ENCODE data around the gene SEPTIN1. TPM values are rescaled to one million over a fixed set of nuclear protein-coding genes. Genes with fewer than 3 reads are reported as not detected.
A peak's percentile ranks its signal among the peaks of the same experiment; 100 is the strongest.

Gene SEPTIN1
- total and polyA plus RNA-seq, 2 of the 13 experiments (the other 11 are each of a cell fraction or from before 2014, with no cell fraction given) = 0.18 to 0.67 TPM

DNA sequence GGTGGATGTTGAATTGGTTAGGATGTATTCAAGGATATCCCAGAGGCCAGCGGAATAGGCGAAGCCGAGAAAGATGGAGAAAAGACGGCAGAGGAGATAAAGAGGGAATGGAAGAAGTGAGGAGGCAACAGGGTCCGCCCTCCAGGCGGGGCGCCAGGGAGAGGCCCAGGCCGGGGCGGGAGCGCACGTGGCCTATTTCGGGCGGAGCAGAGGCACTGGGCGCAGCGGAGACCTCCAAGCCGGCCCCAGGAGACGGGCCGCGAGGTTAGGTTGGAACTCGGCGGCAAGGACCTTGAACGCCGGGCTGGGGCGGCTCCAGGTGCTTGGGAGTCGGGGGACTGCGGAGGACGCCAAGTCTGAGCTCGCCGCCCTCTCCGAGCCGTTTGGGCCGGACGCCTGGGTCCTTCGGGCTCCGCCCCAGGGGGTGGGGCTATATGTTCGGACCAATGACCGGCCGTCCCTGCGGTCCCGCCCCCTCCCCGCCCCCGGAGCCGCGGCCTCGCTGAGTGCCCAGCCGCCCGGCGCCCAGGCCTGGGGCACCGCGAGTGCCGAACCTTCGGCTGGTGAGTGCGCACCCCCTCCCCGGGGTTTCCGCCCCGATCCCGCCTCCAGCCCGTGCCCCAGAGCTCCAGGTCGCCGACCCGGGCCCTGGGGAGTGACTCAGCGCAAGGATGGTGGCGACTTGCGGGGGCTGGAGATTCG is 24.9 kb upstream of the SEPTIN1 start, which contains the start of gene ZNF771 (continued):
- TF ChIP-seq, protein P1, sequence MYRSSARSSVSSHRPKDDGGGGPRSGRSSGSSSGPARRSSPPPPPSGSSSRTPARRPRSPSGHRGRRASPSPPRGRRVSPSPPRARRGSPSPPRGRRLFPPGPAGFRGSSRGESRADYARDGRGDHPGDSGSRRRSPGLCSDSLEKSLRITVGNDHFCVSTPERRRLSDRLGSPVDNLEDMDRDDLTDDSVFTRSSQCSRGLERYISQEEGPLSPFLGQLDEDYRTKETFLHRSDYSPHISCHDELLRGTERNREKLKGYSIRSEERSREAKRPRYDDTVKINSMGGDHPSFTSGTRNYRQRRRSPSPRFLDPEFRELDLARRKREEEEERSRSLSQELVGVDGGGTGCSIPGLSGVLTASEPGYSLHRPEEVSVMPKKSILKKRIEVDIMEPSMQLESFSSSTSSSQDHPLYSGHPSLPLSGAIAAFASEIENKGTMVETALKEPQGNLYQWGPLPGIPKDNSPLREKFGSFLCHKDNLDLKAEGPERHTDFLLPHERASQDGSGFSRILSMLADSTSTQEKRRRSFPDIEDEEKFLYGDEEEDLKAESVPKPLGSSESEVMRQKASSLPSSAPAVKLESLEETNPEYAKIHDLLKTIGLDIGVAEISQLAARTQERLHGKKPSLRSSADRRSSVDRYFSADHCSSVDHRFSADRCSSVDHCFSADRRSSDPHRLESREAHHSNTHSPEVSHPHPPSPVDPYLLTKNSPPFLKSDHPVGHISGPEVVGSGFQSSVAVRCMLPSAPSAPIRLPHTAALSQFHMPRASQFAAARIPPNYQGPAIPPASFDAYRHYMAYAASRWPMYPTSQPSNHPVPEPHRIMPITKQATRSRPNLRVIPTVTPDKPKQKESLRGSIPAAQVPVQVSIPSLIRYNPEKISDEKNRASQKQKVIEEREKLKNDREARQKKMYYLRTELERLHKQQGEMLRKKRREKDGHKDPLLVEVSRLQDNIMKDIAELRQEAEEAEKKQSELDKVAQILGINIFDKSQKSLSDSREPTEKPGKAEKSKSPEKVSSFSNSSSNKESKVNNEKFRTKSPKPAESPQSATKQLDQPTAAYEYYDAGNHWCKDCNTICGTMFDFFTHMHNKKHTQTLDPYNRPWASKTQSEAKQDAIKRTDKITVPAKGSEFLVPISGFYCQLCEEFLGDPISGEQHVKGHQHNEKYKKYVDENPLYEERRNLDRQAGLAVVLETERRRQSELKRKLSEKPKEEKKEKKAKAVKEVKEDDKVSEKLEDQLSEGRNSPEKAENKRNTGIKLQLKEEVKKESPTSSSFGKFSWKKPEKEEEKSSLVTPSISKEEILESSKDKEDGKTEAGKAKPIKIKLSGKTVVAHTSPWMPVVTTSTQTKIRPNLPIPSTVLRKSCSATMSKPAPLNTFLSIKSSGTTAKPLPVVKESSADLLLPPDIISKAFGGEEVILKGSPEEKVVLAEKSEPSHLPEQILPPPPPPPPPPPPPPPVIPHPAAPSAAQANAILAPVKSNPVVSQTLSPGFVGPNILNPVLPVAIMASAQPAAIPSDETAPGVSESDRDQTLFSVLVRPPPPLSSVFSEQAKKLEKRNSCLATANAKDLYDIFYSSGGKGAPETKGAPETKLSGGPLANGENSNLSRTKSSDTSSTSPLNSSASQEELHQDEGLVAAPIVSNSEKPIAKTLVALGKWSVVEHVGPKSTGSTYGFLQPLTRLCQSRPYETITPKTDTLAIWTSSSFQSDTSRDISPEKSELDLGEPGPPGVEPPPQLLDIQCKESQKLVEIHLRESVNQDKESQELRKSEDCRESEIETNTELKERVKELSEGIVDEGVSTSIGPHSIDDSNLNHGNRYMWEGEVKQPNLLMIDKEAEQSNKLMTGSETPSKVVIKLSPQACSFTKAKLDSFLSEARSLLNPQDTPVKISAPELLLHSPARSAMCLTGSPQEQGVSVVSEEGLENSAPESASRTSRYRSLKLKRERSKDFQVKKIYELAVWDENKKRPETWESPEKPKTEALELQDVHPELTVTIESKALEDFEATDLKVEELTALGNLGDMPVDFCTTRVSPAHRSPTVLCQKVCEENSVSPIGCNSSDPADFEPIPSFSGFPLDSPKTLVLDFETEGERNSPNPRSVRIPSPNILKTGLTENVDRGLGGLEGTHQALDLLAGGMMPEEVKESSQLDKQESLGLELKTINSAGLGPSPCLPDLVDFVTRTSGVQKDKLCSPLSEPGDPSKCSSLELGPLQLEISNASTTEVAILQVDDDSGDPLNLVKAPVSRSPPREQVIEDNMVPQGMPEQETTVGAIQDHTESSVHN (CRISPR knock-in tag; IDR thresholded peaks at IDR 0.05) = no peak
- TF ChIP-seq FOXA1 (IDR thresholded peaks at IDR 0.05) = no peak
- no peak for TF ChIP-seq FOXA1 (CRISPR knock-in tag; IDR thresholded peaks at IDR 0.05)
- TF ChIP-seq NFRKB (IDR thresholded peaks at IDR 0.05) = no peak
- peak; percentile 96 for TF ChIP-seq ZBTB8A (CRISPR knock-in tag; IDR thresholded peaks at IDR 0.05; ENCODE audit: borderline replicate concordance, low read depth)
- TF ChIP-seq ZNF12 (CRISPR knock-in tag; IDR thresholded peaks at IDR 0.05) = peak; percentile 55; the same call in 1 of the 2 replicates
- no peak for TF ChIP-seq CAMTA2 (CRISPR knock-in tag; IDR thresholded peaks at IDR 0.05; ENCODE audit: borderline replicate concordance)
- TF ChIP-seq NFE2L1 (CRISPR knock-in tag; IDR thresholded peaks at IDR 0.05; ENCODE audit: borderline replicate concordance) = peak; percentile 60; the same call in 1 of the 2 replicates
- TF ChIP-seq SMARCE1 (IDR thresholded peaks at IDR 0.05; ENCODE audit: borderline replicate concordance) = no peak
- TF ChIP-seq ZNF343 (CRISPR knock-in tag; IDR thresholded peaks at IDR 0.05) = peak; percentile 93
- no peak for TF ChIP-seq ZNF550 (CRISPR knock-in tag; IDR thresholded peaks at IDR 0.05; ENCODE audit: borderline replicate concordance)
- TF ChIP-seq, protein P2, sequence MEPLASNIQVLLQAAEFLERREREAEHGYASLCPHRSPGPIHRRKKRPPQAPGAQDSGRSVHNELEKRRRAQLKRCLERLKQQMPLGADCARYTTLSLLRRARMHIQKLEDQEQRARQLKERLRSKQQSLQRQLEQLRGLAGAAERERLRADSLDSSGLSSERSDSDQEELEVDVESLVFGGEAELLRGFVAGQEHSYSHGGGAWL (CRISPR knock-in tag; IDR thresholded peaks at IDR 0.05) = peak; percentile 97
- TF ChIP-seq, protein P3, sequence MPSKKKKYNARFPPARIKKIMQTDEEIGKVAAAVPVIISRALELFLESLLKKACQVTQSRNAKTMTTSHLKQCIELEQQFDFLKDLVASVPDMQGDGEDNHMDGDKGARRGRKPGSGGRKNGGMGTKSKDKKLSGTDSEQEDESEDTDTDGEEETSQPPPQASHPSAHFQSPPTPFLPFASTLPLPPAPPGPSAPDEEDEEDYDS (CRISPR knock-in tag; IDR thresholded peaks at IDR 0.05) = peak; percentile 85
- TF ChIP-seq ZKSCAN1 (IDR thresholded peaks at IDR 0.05; ENCODE audit: low read length) = no peak
- TF ChIP-seq, protein P4, sequence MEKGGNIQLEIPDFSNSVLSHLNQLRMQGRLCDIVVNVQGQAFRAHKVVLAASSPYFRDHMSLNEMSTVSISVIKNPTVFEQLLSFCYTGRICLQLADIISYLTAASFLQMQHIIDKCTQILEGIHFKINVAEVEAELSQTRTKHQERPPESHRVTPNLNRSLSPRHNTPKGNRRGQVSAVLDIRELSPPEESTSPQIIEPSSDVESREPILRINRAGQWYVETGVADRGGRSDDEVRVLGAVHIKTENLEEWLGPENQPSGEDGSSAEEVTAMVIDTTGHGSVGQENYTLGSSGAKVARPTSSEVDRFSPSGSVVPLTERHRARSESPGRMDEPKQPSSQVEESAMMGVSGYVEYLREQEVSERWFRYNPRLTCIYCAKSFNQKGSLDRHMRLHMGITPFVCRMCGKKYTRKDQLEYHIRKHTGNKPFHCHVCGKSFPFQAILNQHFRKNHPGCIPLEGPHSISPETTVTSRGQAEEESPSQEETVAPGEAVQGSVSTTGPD (CRISPR knock-in tag; IDR thresholded peaks at IDR 0.05) = 0 out of 2 replicates have a peak, but pooled peaks have one; percentile 19
- TF ChIP-seq ISL2 (CRISPR knock-in tag; IDR thresholded peaks at IDR 0.05) = peak; percentile 57; the same call in 1 of the 2 replicates
- TF ChIP-seq ESRRA (CRISPR knock-in tag; IDR thresholded peaks at IDR 0.05; ENCODE audit: low read depth) = peak; percentile 70
- TF ChIP-seq, protein P5, sequence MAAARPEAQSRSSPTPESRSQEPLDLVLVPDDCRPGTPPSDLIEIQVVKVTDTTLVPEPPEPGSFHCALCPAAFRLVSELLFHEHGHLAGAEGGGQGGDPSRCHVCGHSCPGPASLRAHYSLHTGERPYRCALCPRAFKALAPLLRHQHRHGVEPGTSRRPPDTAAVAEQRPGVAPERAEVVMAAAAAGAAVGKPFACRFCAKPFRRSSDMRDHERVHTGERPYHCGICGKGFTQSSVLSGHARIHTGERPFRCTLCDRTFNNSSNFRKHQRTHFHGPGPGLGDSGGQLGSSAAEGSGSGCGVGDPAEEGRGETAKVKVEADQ (CRISPR knock-in tag; IDR thresholded peaks at IDR 0.05; ENCODE audit: borderline replicate concordance) = peak; percentile 96
- peak; percentile 89; the same call in 1 of the 2 replicates for TF ChIP-seq ZBTB20 (CRISPR knock-in tag; IDR thresholded peaks at IDR 0.05; ENCODE audit: borderline replicate concordance, low read depth)
